Vagina (tissue), 2 donors: ENCODE measurements around the gene SCAMP5. TPM values are rescaled to one million over a fixed set of nuclear protein-coding genes. Genes with fewer than 3 reads are reported as not detected.
A peak's percentile ranks its signal among the peaks of the same experiment; 100 is the strongest.

Source experiments
- DNase-seq, 2 donors: peaks; one replicate each; pipeline ENCODE4 v3.0.0-alpha.2; 2017; ENCODE audit errors: extremely low spot score in 2 of 2
- H3K27ac ChIP-seq: fragments of 200-600 bp; sonication (generic); one replicate; pipeline ENCODE4 v1.5.1; 2019
- H3K27me3 ChIP-seq: fragments of 200-600 bp; sonication (generic); one replicate; pipeline ENCODE4 v1.5.1; 2019
- H3K36me3 ChIP-seq, 2 donors: fragments of 200-600 bp; sonication (generic); one replicate each; pipeline ENCODE4 v1.5.1; 2017 to 2019
- H3K4me1 ChIP-seq: fragments of 200-600 bp; sonication (generic); one replicate; pipeline ENCODE4 v1.5.1; 2019
- H3K4me3 ChIP-seq, 2 donors: fragments of 200-600 bp; sonication (generic); 1 replicate in 1 of 2; 2 replicates in 1 of 2; pipeline ENCODE4 v1.5.1; 2016 to 2019
- H3K9me3 ChIP-seq: fragments of 200-600 bp; sonication (generic); one replicate; pipeline ENCODE4 v1.5.1; 2019
- CTCF ChIP-seq, 3 experiments: fragments of 450-650 bp in 2 of 3; fragments of 200-600 bp in 1 of 3; sonication (generic) in 1 of 3; IDR thresholded peaks; one replicate each; pipeline ENCODE4 v1.5.1; 2017 to 2019; ENCODE audit warnings: antibody characterized with exemption in 3 of 3, mild to moderate bottlenecking in 2 of 3, moderate library complexity in 2 of 3
- POLR2A ChIP-seq, 2 donors: fragments of 450-650 bp; IDR thresholded peaks; one replicate each; pipeline ENCODE4 v1.6.1; 2017; ENCODE audit warnings: antibody characterized with exemption in 2 of 2, mild to moderate bottlenecking in 2 of 2, moderate library complexity in 2 of 2
- POLR2AphosphoS5 ChIP-seq, 2 donors: sonication (generic); formaldehyde crosslinking; IDR thresholded peaks; one replicate each; pipeline ENCODE4 v1.9.0; 2017; ENCODE audit warnings: antibody characterized with exemption in 2 of 2, mild to moderate bottlenecking in 2 of 2, low read depth in 1 of 2; ENCODE audit not compliant: insufficient read depth in 1 of 2
- intact Hi-C: fragments of 100-400 bp; cut with DNase I; formaldehyde crosslinking; loops from one replicate; pipeline ENCODE4 v1.15.1; 2023
- total RNA-seq: library from RNA; depleted of rRNA; stranded (reverse); fragments of >200 nt; gene quantifications from one replicate; pipeline ENCODE4 v1.2.3, GENCODE V29; 2016

SCAMP5 gene
- total RNA-seq, 1 donor from 2014 or later: 6.6 TPM

- Histone ChIP-seq H3K4me3 (peak overlapping the region; percentile 33 to 44), H3K27ac (peak overlapping the region; percentile 80), H3K27me3 (no peaks in the 10 kb centered on the region), H3K36me3 (no peaks in the 10 kb centered on the region), H3K9me3 (no peaks in the 10 kb centered on the region), H3K4me1 (peaks cover 53% of the 10 kb centered on the region)
- peak in 1 of 2 donors; percentile 94 for DNase-seq
- intact Hi-C loops: loop anchor here (2.0 kb wide), 1 partner anchor 173 kb away; no protein-coding TSS in a partner anchor
- peak; percentile 75 to 99 (median 97) for TF ChIP-seq CTCF (IDR thresholded peaks at IDR 0.05)
- TF ChIP-seq POLR2A (IDR thresholded peaks at IDR 0.05): no peak
- TF ChIP-seq POLR2AphosphoS5 (IDR thresholded peaks at IDR 0.05; ENCODE audit: insufficient read depth in 1 of 2, low read depth in 1 of 2): peak; percentile 59 to 83
Observed at GRCh38 chr15:75029378-75030022, 34.1 kb downstream of the SCAMP5 start.

- Histone ChIP-seq H3K36me3 (no peaks in the 10 kb centered on the region), H3K27ac (peak overlapping the region; percentile 80), H3K9me3 (no peaks in the 10 kb centered on the region), H3K4me3 (peak overlapping the region; percentile 33 to 44), H3K27me3 (no peaks in the 10 kb centered on the region), H3K4me1 (peaks cover 48% of the 10 kb centered on the region)
- intact Hi-C loops: no loop called here
- DNase-seq: no peak
- no peak for TF ChIP-seq POLR2AphosphoS5 (IDR thresholded peaks at IDR 0.05; ENCODE audit: insufficient read depth in 1 of 2, low read depth in 1 of 2)
- no peak for TF ChIP-seq POLR2A (IDR thresholded peaks at IDR 0.05)
- TF ChIP-seq CTCF (IDR thresholded peaks at IDR 0.05): no peak
Observed at GRCh38 chr15:75030023-75030413, 34.7 kb downstream of the SCAMP5 start.

GRCh38 chr15:75030424-75030823, 35.1 kb downstream of the SCAMP5 start:
- peaks cover 44% of the 10 kb centered on the region for H3K4me1 ChIP-seq
- peak overlapping the region; percentile 80 for H3K27ac ChIP-seq
- peak overlapping the region in 1 of 2 donors; percentile 44 for H3K4me3 ChIP-seq
- H3K9me3 ChIP-seq: no peaks in the 10 kb centered on the region
- intact Hi-C loops: no loop called here
- DNase-seq: no peak
- no peaks in the 10 kb centered on the region for H3K36me3 ChIP-seq
- no peak for TF ChIP-seq POLR2A (IDR thresholded peaks at IDR 0.05)
- TF ChIP-seq POLR2AphosphoS5 (IDR thresholded peaks at IDR 0.05; ENCODE audit: insufficient read depth in 1 of 2, low read depth in 1 of 2): no peak
- no peak for TF ChIP-seq CTCF (IDR thresholded peaks at IDR 0.05)
- H3K27me3 ChIP-seq: no peaks in the 10 kb centered on the region

GRCh38 chr15:75031848-75032247, 36.5 kb downstream of the SCAMP5 start:
- no peaks in the 10 kb centered on the region for H3K9me3 ChIP-seq
- H3K4me1 ChIP-seq: peaks cover 43% of the 10 kb centered on the region
- no peaks in the 10 kb centered on the region for H3K36me3 ChIP-seq
- no peak overlapping the region for H3K27ac ChIP-seq
- DNase-seq: no peak
- TF ChIP-seq CTCF (IDR thresholded peaks at IDR 0.05) (no peak), POLR2AphosphoS5 (IDR thresholded peaks at IDR 0.05; ENCODE audit: insufficient read depth in 1 of 2, low read depth in 1 of 2) (no peak), POLR2A (IDR thresholded peaks at IDR 0.05) (no peak)
- H3K4me3 ChIP-seq: no peak overlapping the region
- intact Hi-C loops: no loop called here
- no peaks in the 10 kb centered on the region for H3K27me3 ChIP-seq

GRCh38 chr15:75032395-75032794, 37.0 kb downstream of the SCAMP5 start:
- intact Hi-C loops: no loop called here
- H3K27ac ChIP-seq: no peak overlapping the region
- no peaks in the 10 kb centered on the region for H3K9me3 ChIP-seq
- H3K27me3 ChIP-seq: no peaks in the 10 kb centered on the region
- TF ChIP-seq POLR2A (IDR thresholded peaks at IDR 0.05) (no peak), CTCF (IDR thresholded peaks at IDR 0.05) (no peak), POLR2AphosphoS5 (IDR thresholded peaks at IDR 0.05; ENCODE audit: insufficient read depth in 1 of 2, low read depth in 1 of 2) (no peak)
- no peak overlapping the region for H3K4me3 ChIP-seq
- peaks cover 45% of the 10 kb centered on the region for H3K4me1 ChIP-seq
- H3K36me3 ChIP-seq: no peaks in the 10 kb centered on the region
- no peak for DNase-seq
